DND-41 (cell line): Measurements from ENCODE around the gene MRPL4.

ENCODE experiments used
- ATAC-seq: fragments of 200-7000 bp; cut with Tn5 transposase; 3 replicates; pipeline ENCODE4 v1.9.1; 2021; ENCODE audit warnings: low read depth; ENCODE audit not compliant: insufficient read depth
- DNase-seq: peaks from one replicate; pipeline ENCODE4 v3.0.0-alpha.2; 2020
- H2AFZ ChIP-seq: 2 replicates; pipeline ENCODE4 v1.6.0; 2012; ENCODE audit warnings: low read depth, low read length
- H3K27ac ChIP-seq: 2 replicates; pipeline ENCODE4 v1.5.1; 2012; ENCODE audit warnings: low read length, inconsistent platforms
- H3K27me3 ChIP-seq: fragments of 200-600 bp; sonication (generic); 2 replicates; pipeline ENCODE4 v1.6.0; 2012; ENCODE audit warnings: low read length, mild to moderate bottlenecking, inconsistent platforms; ENCODE audit not compliant: insufficient read depth, poor library complexity
- H3K36me3 ChIP-seq: 2 replicates; pipeline ENCODE4 v1.5.1; 2012; ENCODE audit warnings: low read length, inconsistent platforms; ENCODE audit not compliant: insufficient read depth
- H3K4me1 ChIP-seq: 2 replicates; pipeline ENCODE4 v1.5.1; 2012; ENCODE audit warnings: mild to moderate bottlenecking, low read length; ENCODE audit not compliant: insufficient read depth
- H3K4me2 ChIP-seq: 2 replicates; pipeline ENCODE4 v1.6.0; 2012; ENCODE audit warnings: mild to moderate bottlenecking, moderate library complexity, low read length, inconsistent platforms; ENCODE audit not compliant: insufficient read depth
- H3K4me3 ChIP-seq, 2 experiments: fragments of 200-600 bp in 1 of 2; shearing (Covaris generic) in 1 of 2; 2 replicates each; pipeline ENCODE4 v1.5.1; 2012 to 2016; ENCODE audit warnings: inconsistent platforms in 2 of 2, low read length in 2 of 2, mild to moderate bottlenecking in 2 of 2, low read depth in 1 of 2, moderate library complexity in 1 of 2
- H3K79me2 ChIP-seq: 2 replicates; pipeline ENCODE4 v1.6.0; 2012; ENCODE audit warnings: low read length, inconsistent platforms; ENCODE audit not compliant: insufficient read depth
- H3K9ac ChIP-seq: 2 replicates; pipeline ENCODE4 v1.6.0; 2012; ENCODE audit warnings: low read depth, mild to moderate bottlenecking, inconsistent platforms, low read length, moderate library complexity
- H3K9me3 ChIP-seq: 2 replicates; pipeline ENCODE4 v1.5.1; 2012; ENCODE audit warnings: low read length, moderate library complexity, mild to moderate bottlenecking, inconsistent platforms; ENCODE audit not compliant: insufficient read depth, severe bottlenecking
- H4K20me1 ChIP-seq: 2 replicates; pipeline ENCODE4 v1.6.0; 2012; ENCODE audit warnings: low read length; ENCODE audit not compliant: insufficient read depth
- CTCF ChIP-seq: IDR thresholded peaks from 2 replicates; pipeline ENCODE4 v1.5.1; 2012; ENCODE audit warnings: borderline replicate concordance, low read length, moderate library complexity, mild to moderate bottlenecking; ENCODE audit not compliant: poor library complexity, severe bottlenecking; ENCODE audit errors: extremely low read depth
- EZH2 ChIP-seq: IDR thresholded peaks from 3 replicates; pipeline ENCODE4 v1.6.1; 2012; ENCODE audit warnings: borderline replicate concordance, low read depth, mild to moderate bottlenecking, moderate library complexity, low read length, inconsistent platforms; ENCODE audit not compliant: severe bottlenecking

MRPL4 gene

GRCh38 chr19:10206226-10206885 is 45.7 kb upstream of the MRPL4 start:
- H3K79me2 ChIP-seq, result no peaks in the 10 kb centered on the region
- H3K4me2 ChIP-seq, result no peak overlapping the region
- DNase-seq, result no peak
- TF ChIP-seq CTCF, result no peak
- TF ChIP-seq EZH2, result no peak
- no peak overlapping the region for H2AFZ ChIP-seq
- ATAC-seq, result no peak
- no peaks in the 10 kb centered on the region for H3K36me3 ChIP-seq
- no peaks in the 10 kb centered on the region for H3K9me3 ChIP-seq
- no peak overlapping the region for H3K9ac ChIP-seq
- no peaks in the 10 kb centered on the region for H4K20me1 ChIP-seq
- H3K4me1 ChIP-seq, result no peaks in the 10 kb centered on the region
- no peak overlapping the region for H3K4me3 ChIP-seq
- H3K27ac ChIP-seq, result no peak overlapping the region
- no peaks in the 10 kb centered on the region for H3K27me3 ChIP-seq

GRCh38 chr19:10207026-10207425 is 45.0 kb upstream of the MRPL4 start:
- no peaks in the 10 kb centered on the region for H3K79me2 ChIP-seq
- ATAC-seq (peak; percentile 52; the same call in 1 of the 3 replicates), DNase-seq (peak; percentile 21)
- H3K9me3 ChIP-seq, result no peaks in the 10 kb centered on the region
- no peak overlapping the region for H3K4me3 ChIP-seq
- no peak overlapping the region for H3K9ac ChIP-seq
- H2AFZ ChIP-seq, result no peak overlapping the region
- no peak overlapping the region for H3K4me2 ChIP-seq
- no peaks in the 10 kb centered on the region for H3K27me3 ChIP-seq
- TF ChIP-seq EZH2, result no peak
- no peak for TF ChIP-seq CTCF
- H4K20me1 ChIP-seq, result no peaks in the 10 kb centered on the region
- no peak overlapping the region for H3K27ac ChIP-seq
- no peaks in the 10 kb centered on the region for H3K36me3 ChIP-seq
- no peaks in the 10 kb centered on the region for H3K4me1 ChIP-seq

DNA sequence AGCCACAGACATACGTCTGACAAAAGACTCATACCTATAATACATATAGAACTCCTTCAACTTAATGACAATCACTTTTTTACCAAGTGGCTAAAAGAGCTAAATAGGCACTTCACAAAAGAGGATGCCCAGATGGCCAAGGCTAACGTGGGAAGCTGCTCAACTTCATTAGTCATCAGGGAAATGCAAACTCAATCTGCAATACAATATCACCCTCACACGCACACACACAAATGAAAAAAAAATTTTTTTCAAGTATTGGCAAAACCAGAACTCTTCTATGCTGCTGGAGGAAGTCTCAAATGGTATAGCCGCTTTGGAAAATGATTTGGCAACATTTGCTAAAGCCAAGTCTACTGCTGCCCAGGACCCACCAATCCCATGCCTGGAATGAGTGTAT is 42.7 kb upstream of the MRPL4 start:
- no peaks in the 10 kb centered on the region for H3K4me1 ChIP-seq
- no peak overlapping the region for H3K27ac ChIP-seq
- H3K9ac ChIP-seq, result no peak overlapping the region
- H4K20me1 ChIP-seq, result no peaks in the 10 kb centered on the region
- H3K9me3 ChIP-seq, result no peaks in the 10 kb centered on the region
- ATAC-seq, result no peak
- H2AFZ ChIP-seq, result no peak overlapping the region
- TF ChIP-seq EZH2 (no peak), CTCF (no peak)
- H3K27me3 ChIP-seq, result no peaks in the 10 kb centered on the region
- H3K79me2 ChIP-seq, result no peaks in the 10 kb centered on the region
- H3K4me3 ChIP-seq, result no peak overlapping the region
- H3K4me2 ChIP-seq, result no peak overlapping the region
- no peaks in the 10 kb centered on the region for H3K36me3 ChIP-seq
- no peak for DNase-seq

- Histone ChIP-seq H3K27ac (no peak overlapping the region), H3K27me3 (no peaks in the 10 kb centered on the region), H4K20me1 (no peaks in the 10 kb centered on the region), H3K9ac (no peak overlapping the region), H3K9me3 (no peaks in the 10 kb centered on the region), H3K79me2 (no peaks in the 10 kb centered on the region), H3K4me2 (no peak overlapping the region), H3K36me3 (no peaks in the 10 kb centered on the region), H2AFZ (no peak overlapping the region), H3K4me1 (no peaks in the 10 kb centered on the region), H3K4me3 (no peak overlapping the region)
- DNase-seq, result no peak
- no peak for ATAC-seq
- TF ChIP-seq EZH2 (no peak), CTCF (no peak)
Observed at GRCh38 chr19:10211061-10211460, 41.0 kb upstream of the MRPL4 start.
